ENCODE measurements around the gene QSOX1. TPM values are rescaled to one million over a fixed set of nuclear protein-coding genes. Genes with fewer than 3 reads are reported as not detected.

The QSOX1 gene
- total and polyA plus RNA-seq, 2 donors (not counting 3 experiments of a cell fraction or from before 2014, with no cell fraction given): 256 to 415 TPM

DNA sequence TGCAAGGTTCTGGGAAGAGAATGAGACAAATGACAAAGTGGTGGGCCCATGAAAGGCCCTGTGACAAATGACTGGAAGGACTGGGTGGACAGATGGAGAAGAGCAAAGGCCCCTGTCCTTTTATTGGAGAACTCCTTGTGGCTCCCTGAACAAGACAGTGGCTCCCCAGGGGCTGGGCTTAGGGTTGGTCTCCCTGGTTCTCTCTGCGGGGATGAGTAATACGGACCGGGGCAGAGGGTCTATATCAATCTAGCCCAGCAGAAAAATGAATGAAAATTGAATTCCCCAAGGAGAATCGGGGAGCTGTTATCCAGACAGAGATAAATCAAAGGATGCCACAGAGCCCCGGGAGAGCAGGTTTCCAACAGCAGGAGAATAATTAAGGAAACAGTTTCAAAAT, 70.2 kb downstream of the QSOX1 start:
- Histone ChIP-seq H4K20me1 (replicated peaks; ENCODE audit: control insufficient read depth, extremely low read depth, insufficient read depth, low read length) (no peaks in the 10 kb centered on the region), H3K27ac (ENCODE audit: insufficient read depth, low read depth, low read length) (no peak overlapping the region), H3K4me3 (replicated peaks in 1 of 3; ENCODE audit: insufficient read depth in 1 of 3, low read depth in 1 of 3, low read length in 3 of 3) (no peak overlapping the region), H3K27me3 (ENCODE audit: control insufficient read depth in 2 of 2, insufficient read depth in 2 of 2, low read length in 2 of 2) (peaks cover 44 to 64% of the 10 kb centered on the region in 2 experiments), H3K36me3 (ENCODE audit: control insufficient read depth in 2 of 2, extremely low read depth in 1 of 2, insufficient read depth in 2 of 2, low read length in 2 of 2) (no peaks in the 10 kb centered on the region), H3K79me2 (ENCODE audit: control insufficient read depth, insufficient read depth, low read length) (no peaks in the 10 kb centered on the region), H3K9me3 (replicated peaks; ENCODE audit: control insufficient read depth, insufficient read depth, low read length) (no peaks in the 10 kb centered on the region), H3K4me1 (ENCODE audit: control insufficient read depth, extremely low read depth, insufficient read depth, low read length) (peaks cover 8% of the 10 kb centered on the region), H2AFZ (ENCODE audit: low read depth, low read length) (no peak overlapping the region), H3K9me1 (replicated peaks; ENCODE audit: control insufficient read depth, extremely low read depth, insufficient read depth, low read length) (no peaks in the 10 kb centered on the region), H3K4me2 (ENCODE audit: insufficient read depth, low read length) (no peak overlapping the region), H3K9ac (replicated peaks; ENCODE audit: extremely low read depth, insufficient read depth, low read length) (no peak overlapping the region)
- no TSS peak for BruUV-seq (replicated peaks)
- intact Hi-C loops (cut with micrococcal nuclease) (no loop called here), dilution Hi-C loops (cut with MboI; ENCODE audit: extremely low pct_ligation_motif_present, low sequenced_read_pairs) (no loop called here)
- DNase-seq (ENCODE audit: low read depth, low spot score) (no peak), FAIRE-seq (no peak)
- TF ChIP-seq MYC (IDR thresholded peaks at IDR 0.05; ENCODE audit: low read depth, low read length) (no peak), JUN (IDR thresholded peaks at IDR 0.05; ENCODE audit: borderline replicate concordance, insufficient read depth, insufficient read length, low read depth) (no peak), MAX (IDR thresholded peaks at IDR 0.05; ENCODE audit: insufficient read depth, insufficient read length) (no peak), GATA2 (IDR thresholded peaks at IDR 0.05; ENCODE audit: insufficient read depth, insufficient read length, low read depth, low read length) (no peak), POLR2AphosphoS5 (IDR thresholded peaks at IDR 0.05; ENCODE audit: insufficient read depth, low read depth, low read length) (no peak), POLR2A (IDR thresholded peaks at IDR 0.05; ENCODE audit: low read depth, low read length) (no peak), FOS (IDR thresholded peaks at IDR 0.05; ENCODE audit: borderline replicate concordance, insufficient read depth, low read length) (no peak), EZH2 (IDR thresholded peaks at IDR 0.05; ENCODE audit: borderline replicate concordance, low read depth, low read length, severe bottlenecking) (no peak)
- TF ChIP-seq, protein P1, sequence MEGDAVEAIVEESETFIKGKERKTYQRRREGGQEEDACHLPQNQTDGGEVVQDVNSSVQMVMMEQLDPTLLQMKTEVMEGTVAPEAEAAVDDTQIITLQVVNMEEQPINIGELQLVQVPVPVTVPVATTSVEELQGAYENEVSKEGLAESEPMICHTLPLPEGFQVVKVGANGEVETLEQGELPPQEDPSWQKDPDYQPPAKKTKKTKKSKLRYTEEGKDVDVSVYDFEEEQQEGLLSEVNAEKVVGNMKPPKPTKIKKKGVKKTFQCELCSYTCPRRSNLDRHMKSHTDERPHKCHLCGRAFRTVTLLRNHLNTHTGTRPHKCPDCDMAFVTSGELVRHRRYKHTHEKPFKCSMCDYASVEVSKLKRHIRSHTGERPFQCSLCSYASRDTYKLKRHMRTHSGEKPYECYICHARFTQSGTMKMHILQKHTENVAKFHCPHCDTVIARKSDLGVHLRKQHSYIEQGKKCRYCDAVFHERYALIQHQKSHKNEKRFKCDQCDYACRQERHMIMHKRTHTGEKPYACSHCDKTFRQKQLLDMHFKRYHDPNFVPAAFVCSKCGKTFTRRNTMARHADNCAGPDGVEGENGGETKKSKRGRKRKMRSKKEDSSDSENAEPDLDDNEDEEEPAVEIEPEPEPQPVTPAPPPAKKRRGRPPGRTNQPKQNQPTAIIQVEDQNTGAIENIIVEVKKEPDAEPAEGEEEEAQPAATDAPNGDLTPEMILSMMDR (IDR thresholded peaks at IDR 0.05; ENCODE audit: extremely low read depth in 1 of 2, insufficient read depth in 1 of 2, low read depth in 1 of 2, low read length in 2 of 2): no peak
- ChIA-PET CTCF (no interaction called here), POLR2A (no interaction called here)

Data from endothelial cell of umbilical vein (primary cell).